Measurements from ENCODE around the gene CCT7. TPM values are rescaled to one million over a fixed set of nuclear protein-coding genes. Genes with fewer than 3 reads are reported as not detected.

The CCT7 gene
- total RNA-seq, 1 donor from 2014 or later, result 218 TPM

GRCh38 chr2:73202156-73203054 is 31.7 kb upstream of the CCT7 start, which contains the start of gene NOTO:
TSS of gene NOTO (plus strand) at chr2:73202574. CDS start at chr2:73202667, 93 bp downstream.
- Mint-ChIP-seq H3K4me3 (peak within 1 kb of the TSS; percentile 50), H3K4me1 (peaks cover 2% of the 10 kb centered on the region), H3K27me3 (ENCODE audit: low read depth) (peaks cover 95% of the 10 kb centered on the region)

GRCh38 chr2:73203055-73203681 is 30.9 kb upstream of the CCT7 start:
- TF ChIP-seq CTCF (IDR thresholded peaks at IDR 0.05; ENCODE audit: unreplicated experiment), result no peak
- Mint-ChIP-seq H3K27ac (no peak overlapping the region), H3K9me3 (peaks cover 6% of the 10 kb centered on the region), H3K36me3 (no peaks in the 10 kb centered on the region), H3K4me3 (peak overlapping the region; percentile 36), H3K4me1 (peaks cover 2% of the 10 kb centered on the region), H3K27me3 (ENCODE audit: low read depth) (peaks cover 94% of the 10 kb centered on the region)
- DNase-seq (ENCODE audit: low spot score in 2 of 2, unreplicated experiment in 2 of 2), result no peak

More at GRCh38 chr2:73202156-73203054, 31.7 kb upstream of the CCT7 start, which contains the start of gene NOTO:
- no peaks in the 10 kb centered on the region for H3K36me3 Mint-ChIP-seq
- peaks cover 6% of the 10 kb centered on the region for H3K9me3 Mint-ChIP-seq
- TF ChIP-seq CTCF (IDR thresholded peaks at IDR 0.05; ENCODE audit: unreplicated experiment), result no peak
- H3K27ac Mint-ChIP-seq, result no peak within 1 kb of the TSS
- DNase-seq (ENCODE audit: low spot score in 2 of 2, unreplicated experiment in 2 of 2), result no peak

GRCh38 chr2:73205611-73206010 is 28.5 kb upstream of the CCT7 start:
- no peak overlapping the region for H3K4me3 Mint-ChIP-seq
- no peak overlapping the region for H3K27ac Mint-ChIP-seq
- peaks cover 89% of the 10 kb centered on the region for H3K27me3 Mint-ChIP-seq (ENCODE audit: low read depth)
- no peaks in the 10 kb centered on the region for H3K36me3 Mint-ChIP-seq
- no peak for DNase-seq (ENCODE audit: low spot score in 2 of 2, unreplicated experiment in 2 of 2)
- H3K4me1 Mint-ChIP-seq, result peaks cover 2% of the 10 kb centered on the region
- TF ChIP-seq CTCF (IDR thresholded peaks at IDR 0.05; ENCODE audit: unreplicated experiment), result no peak
- peaks cover 6% of the 10 kb centered on the region for H3K9me3 Mint-ChIP-seq

GRCh38 chr2:73208258-73208657 is 25.9 kb upstream of the CCT7 start:
- Mint-ChIP-seq H3K27me3 (ENCODE audit: low read depth) (peaks cover 64% of the 10 kb centered on the region), H3K4me1 (peaks cover 3% of the 10 kb centered on the region), H3K36me3 (no peaks in the 10 kb centered on the region), H3K4me3 (no peak overlapping the region), H3K27ac (no peak overlapping the region), H3K9me3 (no peaks in the 10 kb centered on the region)
- no peak for DNase-seq (ENCODE audit: low spot score in 2 of 2, unreplicated experiment in 2 of 2)
- TF ChIP-seq CTCF (IDR thresholded peaks at IDR 0.05; ENCODE audit: unreplicated experiment), result no peak

- no peak overlapping the region for H3K27ac Mint-ChIP-seq
- peaks cover 12% of the 10 kb centered on the region for H3K4me1 Mint-ChIP-seq
- TF ChIP-seq CTCF (IDR thresholded peaks at IDR 0.05; ENCODE audit: unreplicated experiment), result no peak
- peaks cover 47% of the 10 kb centered on the region for H3K27me3 Mint-ChIP-seq (ENCODE audit: low read depth)
- no peaks in the 10 kb centered on the region for H3K9me3 Mint-ChIP-seq
- DNase-seq (ENCODE audit: low spot score in 2 of 2, unreplicated experiment in 2 of 2), result no peak
- H3K4me3 Mint-ChIP-seq, result no peak overlapping the region
- H3K36me3 Mint-ChIP-seq, result no peaks in the 10 kb centered on the region
Observed at GRCh38 chr2:73210019-73210418, 24.1 kb upstream of the CCT7 start.

All from mesothelial cell of epicardium (in vitro differentiated cells).